HepG2 (cell line): ENCODE measurements around the gene SMURF2. TPM values are rescaled to one million over a fixed set of nuclear protein-coding genes. Genes with fewer than 3 reads are reported as not detected.

ENCODE experiments used
- ARNT ChIP-seq: fragments of 450-650 bp; IDR thresholded peaks from 2 replicates; pipeline ENCODE4 v1.6.1; 2017
- CEBPB ChIP-seq: IDR thresholded peaks from 2 replicates; pipeline ENCODE4 v1.6.1; 2011; ENCODE audit warnings: low read depth, low read length, improper control_type of control experiment, borderline replicate concordance
- CEBPG ChIP-seq: IDR thresholded peaks from 2 replicates; pipeline ENCODE4 v1.6.1; 2016
- ETV5 ChIP-seq: IDR thresholded peaks from 2 replicates; pipeline ENCODE4 v1.6.1; 2018; ENCODE audit warnings: missing biosample characterization, missing genetic modification reagents, inconsistent platforms, borderline replicate concordance
- GFI1 ChIP-seq: sonication (generic); formaldehyde crosslinking; IDR thresholded peaks from 2 replicates; pipeline ENCODE4 v1.5.0; 2020; ENCODE audit warnings: missing genetic modification reagents, mild to moderate bottlenecking, borderline replicate concordance
- GLI4 ChIP-seq: sonication (generic); formaldehyde crosslinking; IDR thresholded peaks from 2 replicates; pipeline ENCODE4 v1.5.1; 2020; ENCODE audit warnings: missing genetic modification reagents, mild to moderate bottlenecking, moderate library complexity, borderline replicate concordance
- HNF4A ChIP-seq: sonication (generic); formaldehyde crosslinking; IDR thresholded peaks from 2 replicates; pipeline ENCODE4 v1.4.0; 2020; ENCODE audit warnings: missing genetic modification reagents
- KAT8 ChIP-seq: IDR thresholded peaks from 2 replicates; pipeline ENCODE4 v1.6.1; 2016; ENCODE audit warnings: missing genetic modification reagents, missing compliant biosample characterization
- KDM6A ChIP-seq: IDR thresholded peaks from 2 replicates; pipeline ENCODE4 v1.6.1; 2016; ENCODE audit warnings: low read depth
- NCOA5 ChIP-seq: sonication (generic); formaldehyde crosslinking; IDR thresholded peaks from 2 replicates; pipeline ENCODE4 v1.4.0; 2020; ENCODE audit warnings: missing genetic modification reagents
- PAWR ChIP-seq: sonication (generic); formaldehyde crosslinking; IDR thresholded peaks from 2 replicates; pipeline ENCODE4 v1.4.0; 2020; ENCODE audit warnings: missing genetic modification reagents, mild to moderate bottlenecking, borderline replicate concordance
- RARG ChIP-seq: sonication (generic); formaldehyde crosslinking; IDR thresholded peaks from 2 replicates; pipeline ENCODE4 v1.4.0; 2020; ENCODE audit warnings: low read depth, mild to moderate bottlenecking, missing genetic modification reagents
- RBM22 ChIP-seq: fragments of 200-400 bp; formaldehyde crosslinking; optimal IDR thresholded peaks from 2 replicates; pipeline ENCODE3; 2017; ENCODE audit warnings: mild to moderate bottlenecking, low read length, moderate library complexity
- RNF2 ChIP-seq: fragments of 450-650 bp; conservative IDR thresholded peaks from 2 replicates; pipeline ENCODE4 v1.6.1; 2016; ENCODE audit warnings: low read depth
- SPEN ChIP-seq: sonication (generic); formaldehyde crosslinking; IDR thresholded peaks from 2 replicates; pipeline ENCODE4 v1.5.1; 2020; ENCODE audit warnings: low read depth, mild to moderate bottlenecking, missing genetic modification reagents
- TCF7L2 ChIP-seq: IDR thresholded peaks from 2 replicates; pipeline ENCODE4 v1.6.1; 2011; ENCODE audit warnings: mild to moderate bottlenecking, low read depth, low read length, moderate library complexity
- ZBTB38 ChIP-seq: sonication (generic); formaldehyde crosslinking; IDR thresholded peaks from 2 replicates; pipeline ENCODE4 v1.5.1; 2020; ENCODE audit warnings: mild to moderate bottlenecking, missing genetic modification reagents
- ZBTB42 ChIP-seq: sonication (generic); formaldehyde crosslinking; IDR thresholded peaks from 2 replicates; pipeline ENCODE4 v1.5.0; 2020; ENCODE audit warnings: mild to moderate bottlenecking, missing genetic modification reagents
- ZNF256 ChIP-seq: sonication (generic); formaldehyde crosslinking; conservative IDR thresholded peaks from 2 replicates; pipeline ENCODE4 v1.4.0; 2020; ENCODE audit warnings: missing genetic modification reagents
- ZNF564 ChIP-seq: sonication (generic); formaldehyde crosslinking; IDR thresholded peaks from 2 replicates; pipeline ENCODE4 v1.8.1; 2023; ENCODE audit warnings: mild to moderate bottlenecking, missing genetic modification reagents
- ZNF761 ChIP-seq: sonication (generic); formaldehyde crosslinking; conservative IDR thresholded peaks from 2 replicates; pipeline ENCODE4 v1.4.0; 2020; ENCODE audit warnings: mild to moderate bottlenecking, missing genetic modification reagents
- ZNF816 ChIP-seq: sonication (generic); formaldehyde crosslinking; IDR thresholded peaks from 2 replicates; pipeline ENCODE4 v1.8.0; 2022; ENCODE audit warnings: missing genetic modification reagents, mild to moderate bottlenecking, borderline replicate concordance
- ZSCAN30 ChIP-seq: sonication (generic); formaldehyde crosslinking; IDR thresholded peaks from 2 replicates; pipeline ENCODE4 v1.5.0; 2020; ENCODE audit warnings: mild to moderate bottlenecking, missing genetic modification reagents
- polyA plus RNA-seq, 8 experiments: library from polyadenylated mRNA; depleted of rRNA in 3 of 8; stranded (reverse) in 7 of 8; unstranded in 1 of 8; fragments of >200 nt; fragmentation: Illumina TruSeq in 4 of 8; extraction: Trizol in 4 of 8; gene quantifications; 2 replicates each; pipeline versions ENCODE4 v1.2.1 to v1.2.3, GENCODE V29; 2011 to 2016; ENCODE audit warnings: low read depth in 4 of 8, missing spikeins in 1 of 8, mixed read lengths in 1 of 8; ENCODE audit not compliant: insufficient read depth in 1 of 8
- total RNA-seq, 5 experiments: library from RNA; depleted of rRNA; stranded (reverse); fragments of >200 nt; fragmentation: Illumina TruSeq; extraction: Trizol; gene quantifications; 2 replicates each; pipeline ENCODE4 v1.2.3, GENCODE V29; 2016; ENCODE audit warnings: low read depth in 1 of 5
- TF ChIP-seq, protein P1 (sequence below), 2 experiments: sonication (generic) in 1 of 2; formaldehyde crosslinking in 1 of 2; IDR thresholded peaks; 2 replicates each; pipeline versions ENCODE4 v1.4.0 to v1.6.1; 2016 to 2020; ENCODE audit warnings: borderline replicate concordance in 1 of 2, low read depth in 1 of 2, mild to moderate bottlenecking in 1 of 2, missing genetic modification reagents in 1 of 2
- TF ChIP-seq, protein P2 (sequence below): sonication (generic); formaldehyde crosslinking; IDR thresholded peaks from 2 replicates; pipeline ENCODE4 v1.5.0; 2020; ENCODE audit warnings: missing genetic modification reagents

Gene SMURF2
- total and polyA plus RNA-seq, 2 of the 13 experiments (the other 11 are each of a cell fraction or from before 2014, with no cell fraction given), result 14.9 to 24.3 TPM

DNA sequence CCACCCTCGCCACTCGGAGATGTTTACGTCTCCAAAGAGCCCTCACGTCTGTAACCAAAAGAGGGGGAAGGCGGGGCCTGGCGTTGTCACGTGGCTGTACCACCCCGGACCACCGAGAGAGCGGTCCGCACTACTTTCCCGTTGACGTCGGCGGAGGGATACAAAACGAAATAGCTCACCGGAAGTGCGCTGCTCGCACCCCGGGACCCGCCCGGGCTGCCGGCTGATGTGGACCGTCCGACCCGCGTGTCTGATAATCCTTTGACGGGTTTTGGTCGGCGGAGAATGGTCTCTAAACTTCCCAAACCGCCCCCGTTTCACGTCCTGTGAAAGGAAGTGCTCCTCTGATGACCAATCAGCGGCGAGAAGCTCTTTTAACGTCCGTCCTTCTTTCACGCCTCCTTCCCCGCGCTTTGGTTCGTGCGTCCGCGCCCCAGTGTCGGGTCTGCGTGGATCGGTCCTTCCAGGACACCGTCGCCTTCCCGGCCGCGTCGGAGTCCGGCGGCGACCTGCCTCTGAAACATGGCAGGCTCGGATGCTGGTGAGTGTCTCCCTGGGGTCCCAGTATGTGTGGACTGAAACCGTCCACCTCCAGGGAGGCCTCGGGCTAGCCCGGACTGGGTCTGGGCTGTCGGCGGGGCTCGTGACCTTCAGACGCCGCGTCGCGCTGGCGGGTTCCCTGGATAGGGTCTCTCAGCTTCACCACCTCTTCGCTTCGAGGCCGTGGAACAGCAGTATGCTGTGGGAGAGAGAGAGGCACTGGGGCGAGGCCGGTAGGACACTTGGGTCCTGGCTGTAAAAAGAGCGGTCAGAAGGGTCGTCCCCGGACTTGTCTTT is 155.3 kb downstream of the SMURF2 start, which contains the start of gene CEP95 (continued):
- peak; percentile 17; the same call in 1 of the 2 replicates for TF ChIP-seq HNF4A (CRISPR knock-in tag)
- TF ChIP-seq TCF7L2, result no peak
- TF ChIP-seq NCOA5 (CRISPR knock-in tag), result no peak
- 0 out of 2 replicates have a peak, but pooled peaks have one; percentile 74 for TF ChIP-seq GLI4 (CRISPR knock-in tag)
- TF ChIP-seq, protein P1, sequence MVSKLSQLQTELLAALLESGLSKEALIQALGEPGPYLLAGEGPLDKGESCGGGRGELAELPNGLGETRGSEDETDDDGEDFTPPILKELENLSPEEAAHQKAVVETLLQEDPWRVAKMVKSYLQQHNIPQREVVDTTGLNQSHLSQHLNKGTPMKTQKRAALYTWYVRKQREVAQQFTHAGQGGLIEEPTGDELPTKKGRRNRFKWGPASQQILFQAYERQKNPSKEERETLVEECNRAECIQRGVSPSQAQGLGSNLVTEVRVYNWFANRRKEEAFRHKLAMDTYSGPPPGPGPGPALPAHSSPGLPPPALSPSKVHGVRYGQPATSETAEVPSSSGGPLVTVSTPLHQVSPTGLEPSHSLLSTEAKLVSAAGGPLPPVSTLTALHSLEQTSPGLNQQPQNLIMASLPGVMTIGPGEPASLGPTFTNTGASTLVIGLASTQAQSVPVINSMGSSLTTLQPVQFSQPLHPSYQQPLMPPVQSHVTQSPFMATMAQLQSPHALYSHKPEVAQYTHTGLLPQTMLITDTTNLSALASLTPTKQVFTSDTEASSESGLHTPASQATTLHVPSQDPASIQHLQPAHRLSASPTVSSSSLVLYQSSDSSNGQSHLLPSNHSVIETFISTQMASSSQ (IDR thresholded peaks at IDR 0.05; ENCODE audit: low read depth), result no peak
- TF ChIP-seq, protein P1 (CRISPR knock-in tag; IDR thresholded peaks at IDR 0.05; ENCODE audit: borderline replicate concordance), result 0 out of 2 replicates have a peak, but pooled peaks have one; percentile 63
- TF ChIP-seq ZBTB38 (CRISPR knock-in tag), result peak; percentile 7; the same call in 1 of the 2 replicates
- peak; percentile 88; the same call in 1 of the 2 replicates for TF ChIP-seq ZNF256 (CRISPR knock-in tag)
- no peak; the same call in 1 of the 2 replicates for TF ChIP-seq PAWR
- TF ChIP-seq RARG (CRISPR knock-in tag), result no peak
- peak; percentile 92 for TF ChIP-seq SPEN
- peak; percentile 90 for TF ChIP-seq ZNF564 (CRISPR knock-in tag)
- TF ChIP-seq CEBPG (CRISPR knock-in tag), result no peak
- peak; percentile 95; the same call in 1 of the 2 replicates for TF ChIP-seq RNF2
- TF ChIP-seq ZNF761, result peak; percentile 94
- TF ChIP-seq ZNF816 (CRISPR knock-in tag), result peak; percentile 97
- 0 out of 2 replicates have a peak, but pooled peaks have one; percentile 2 for TF ChIP-seq KDM6A (CRISPR knock-in tag)
- 0 out of 2 replicates have a peak, but pooled peaks have one; percentile 60 for TF ChIP-seq ZBTB42 (CRISPR knock-in tag)
- peak; percentile 85 for TF ChIP-seq KAT8 (CRISPR knock-in tag)
- peak; percentile 66 for TF ChIP-seq GFI1 (CRISPR knock-in tag)
- TF ChIP-seq RBM22, result no peak
- peak; percentile 84; the same call in 1 of the 2 replicates for TF ChIP-seq ZSCAN30 (CRISPR knock-in tag)
- no peak for TF ChIP-seq ARNT
- TF ChIP-seq ETV5 (CRISPR knock-in tag), result peak; percentile 97
- TF ChIP-seq, protein P2, sequence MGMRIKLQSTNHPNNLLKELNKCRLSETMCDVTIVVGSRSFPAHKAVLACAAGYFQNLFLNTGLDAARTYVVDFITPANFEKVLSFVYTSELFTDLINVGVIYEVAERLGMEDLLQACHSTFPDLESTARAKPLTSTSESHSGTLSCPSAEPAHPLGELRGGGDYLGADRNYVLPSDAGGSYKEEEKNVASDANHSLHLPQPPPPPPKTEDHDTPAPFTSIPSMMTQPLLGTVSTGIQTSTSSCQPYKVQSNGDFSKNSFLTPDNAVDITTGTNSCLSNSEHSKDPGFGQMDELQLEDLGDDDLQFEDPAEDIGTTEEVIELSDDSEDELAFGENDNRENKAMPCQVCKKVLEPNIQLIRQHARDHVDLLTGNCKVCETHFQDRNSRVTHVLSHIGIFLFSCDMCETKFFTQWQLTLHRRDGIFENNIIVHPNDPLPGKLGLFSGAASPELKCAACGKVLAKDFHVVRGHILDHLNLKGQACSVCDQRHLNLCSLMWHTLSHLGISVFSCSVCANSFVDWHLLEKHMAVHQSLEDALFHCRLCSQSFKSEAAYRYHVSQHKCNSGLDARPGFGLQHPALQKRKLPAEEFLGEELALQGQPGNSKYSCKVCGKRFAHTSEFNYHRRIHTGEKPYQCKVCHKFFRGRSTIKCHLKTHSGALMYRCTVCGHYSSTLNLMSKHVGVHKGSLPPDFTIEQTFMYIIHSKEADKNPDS (CRISPR knock-in tag), result peak; percentile 92
- no peak for TF ChIP-seq CEBPB
